Neural cell (in vitro differentiated cells): ENCODE data around the gene SMC1A. TPM values are rescaled to one million over a fixed set of nuclear protein-coding genes. Genes with fewer than 3 reads are reported as not detected.

ENCODE experiments used
- H2AFZ ChIP-seq: fragments of 200-600, 300-800 bp; sonication (generic), shearing (Covaris generic); 2 replicates; pipeline ENCODE4 v1.6.0; 2014; ENCODE audit warnings: low read depth, mild to moderate bottlenecking, antibody characterized with exemption, low read length, moderate library complexity
- H3F3A ChIP-seq: fragments of 200-600 bp; shearing (Covaris generic); 2 replicates; pipeline ENCODE4 v1.6.1; 2016; ENCODE audit warnings: mild to moderate bottlenecking, moderate library complexity, mixed read lengths, antibody characterized with exemption, low read length; ENCODE audit not compliant: insufficient read depth, poor library complexity, severe bottlenecking
- H3K27ac ChIP-seq: fragments of 200-600, 300-800 bp; sonication (generic), shearing (Covaris generic); 2 replicates; pipeline ENCODE4 v1.5.1; 2014; ENCODE audit warnings: mild to moderate bottlenecking, low read length, moderate library complexity
- H3K27me3 ChIP-seq: fragments of 300-800, 200-600 bp; sonication (generic), shearing (Covaris generic); 2 replicates; pipeline ENCODE4 v1.6.0; 2014; ENCODE audit warnings: mild to moderate bottlenecking, low read depth, low read length, moderate library complexity; ENCODE audit not compliant: insufficient read depth
- H3K36me3 ChIP-seq: fragments of 300-800, 200-600 bp; sonication (generic), shearing (Covaris generic); 2 replicates; pipeline ENCODE4 v1.5.1; 2014; ENCODE audit warnings: mild to moderate bottlenecking, antibody characterized with exemption, low read length, moderate library complexity; ENCODE audit not compliant: insufficient read depth
- H3K4me2 ChIP-seq: fragments of 300-800, 200-600 bp; sonication (generic), shearing (Covaris generic); 2 replicates; pipeline ENCODE4 v1.6.0; 2014; ENCODE audit warnings: mild to moderate bottlenecking, low read length
- H3K4me3 ChIP-seq: fragments of 300-800, 200-600 bp; sonication (generic), shearing (Covaris generic); 2 replicates; pipeline ENCODE4 v1.5.1; 2014; ENCODE audit warnings: mild to moderate bottlenecking, low read length, moderate library complexity
- H3K79me2 ChIP-seq: fragments of 200-600 bp; shearing (Covaris generic); replicated peaks from 2 replicates; pipeline ENCODE4 v1.6.0; 2014; ENCODE audit warnings: mild to moderate bottlenecking, low read length, moderate library complexity; ENCODE audit not compliant: insufficient read depth
- H3K9ac ChIP-seq: fragments of 300-800, 200-600 bp; sonication (generic), shearing (Covaris generic); 2 replicates; pipeline ENCODE4 v1.6.1; 2016; ENCODE audit warnings: mild to moderate bottlenecking, low read length, mixed read lengths
- H3K9me2 ChIP-seq: fragments of 200-600 bp; shearing (Covaris generic); 2 replicates; pipeline ENCODE4 v1.6.1; 2016; ENCODE audit warnings: mild to moderate bottlenecking, low read length, mixed read lengths; ENCODE audit not compliant: insufficient read depth
- H3K9me3 ChIP-seq: fragments of 200-600, 300-800 bp; sonication (generic), shearing (Covaris generic); 2 replicates; pipeline ENCODE4 v1.6.1; 2016; ENCODE audit warnings: mild to moderate bottlenecking, mixed run types, low read length, moderate library complexity, mixed read lengths
- H4K20me1 ChIP-seq: fragments of 200-600 bp; shearing (Covaris generic); 2 replicates; pipeline ENCODE4 v1.6.1; 2016; ENCODE audit warnings: mild to moderate bottlenecking, mixed run types; ENCODE audit not compliant: insufficient read depth
- EP300 ChIP-seq: fragments of 450-650 bp; conservative IDR thresholded peaks from 2 replicates; pipeline ENCODE4 v1.6.1; 2014; ENCODE audit warnings: antibody characterized with exemption, mild to moderate bottlenecking, moderate library complexity; ENCODE audit not compliant: poor library complexity, severe bottlenecking
- EZH2 ChIP-seq: fragments of 200-600, 300-800 bp; shearing (Covaris generic), sonication (generic); IDR thresholded peaks from 2 replicates; pipeline ENCODE4 v1.6.1; 2014; ENCODE audit warnings: antibody characterized with exemption, low read length, borderline replicate concordance, mild to moderate bottlenecking; ENCODE audit not compliant: insufficient read depth, poor library complexity, severe bottlenecking
- MXI1 ChIP-seq: fragments of 450-650 bp; conservative IDR thresholded peaks from 2 replicates; pipeline ENCODE4 v1.6.1; 2014; ENCODE audit warnings: antibody characterized with exemption, mild to moderate bottlenecking; ENCODE audit not compliant: poor library complexity, severe bottlenecking
- POLR2AphosphoS5 ChIP-seq: IDR thresholded peaks from 2 replicates; pipeline ENCODE4 v1.6.1; 2012
- RAD21 ChIP-seq: fragments of 450-650 bp; conservative IDR thresholded peaks from 2 replicates; pipeline ENCODE4 v1.6.1; 2014; ENCODE audit warnings: antibody characterized with exemption, mild to moderate bottlenecking, moderate library complexity
- SMC3 ChIP-seq: fragments of 450-650 bp; conservative IDR thresholded peaks from 2 replicates; pipeline ENCODE4 v1.6.1; 2014; ENCODE audit warnings: antibody characterized with exemption, mild to moderate bottlenecking, moderate library complexity; ENCODE audit not compliant: poor library complexity
- TAF1 ChIP-seq: IDR thresholded peaks from 2 replicates; pipeline ENCODE4 v1.6.1; 2012; ENCODE audit warnings: low read depth
- polyA plus RNA-seq: library from polyadenylated mRNA; depleted of rRNA; stranded (reverse); fragments of >200 nt; gene quantifications from 2 replicates; pipeline ENCODE4 v1.2.3, GENCODE V29; 2014
- TF ChIP-seq, protein P1 (sequence below): fragments of 450-650 bp; IDR thresholded peaks from 2 replicates; pipeline ENCODE4 v1.5.1; 2014; ENCODE audit warnings: antibody characterized with exemption, mild to moderate bottlenecking, moderate library complexity; ENCODE audit not compliant: poor library complexity, severe bottlenecking
- TF ChIP-seq, protein P2 (sequence below): IDR thresholded peaks from 2 replicates; pipeline ENCODE4 v1.6.1; 2012; ENCODE audit warnings: borderline replicate concordance

SMC1A gene
- polyA plus RNA-seq, 1 donor from 2014 or later: 11.4 TPM

DNA sequence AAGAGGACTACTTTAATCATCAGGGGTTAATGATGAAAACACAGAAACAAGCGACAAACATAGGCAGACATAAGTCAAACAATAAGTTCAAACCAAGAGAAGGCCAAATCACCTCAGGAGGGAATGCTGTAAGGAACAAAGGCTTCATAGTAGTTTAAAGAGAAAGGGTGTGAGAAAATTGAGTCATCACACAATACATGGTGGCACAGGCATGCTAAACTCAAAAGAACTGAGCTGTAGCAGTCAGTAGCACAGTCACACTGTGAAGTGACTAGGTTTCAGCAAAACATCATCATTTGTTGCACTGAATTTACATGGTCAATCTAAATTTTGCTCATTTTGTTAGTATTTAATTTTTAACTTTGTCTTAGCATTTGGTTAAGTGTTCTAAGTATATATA lies 24.2 kb downstream of the SMC1A start:
- H3K9ac ChIP-seq: no peak overlapping the region

DNA sequence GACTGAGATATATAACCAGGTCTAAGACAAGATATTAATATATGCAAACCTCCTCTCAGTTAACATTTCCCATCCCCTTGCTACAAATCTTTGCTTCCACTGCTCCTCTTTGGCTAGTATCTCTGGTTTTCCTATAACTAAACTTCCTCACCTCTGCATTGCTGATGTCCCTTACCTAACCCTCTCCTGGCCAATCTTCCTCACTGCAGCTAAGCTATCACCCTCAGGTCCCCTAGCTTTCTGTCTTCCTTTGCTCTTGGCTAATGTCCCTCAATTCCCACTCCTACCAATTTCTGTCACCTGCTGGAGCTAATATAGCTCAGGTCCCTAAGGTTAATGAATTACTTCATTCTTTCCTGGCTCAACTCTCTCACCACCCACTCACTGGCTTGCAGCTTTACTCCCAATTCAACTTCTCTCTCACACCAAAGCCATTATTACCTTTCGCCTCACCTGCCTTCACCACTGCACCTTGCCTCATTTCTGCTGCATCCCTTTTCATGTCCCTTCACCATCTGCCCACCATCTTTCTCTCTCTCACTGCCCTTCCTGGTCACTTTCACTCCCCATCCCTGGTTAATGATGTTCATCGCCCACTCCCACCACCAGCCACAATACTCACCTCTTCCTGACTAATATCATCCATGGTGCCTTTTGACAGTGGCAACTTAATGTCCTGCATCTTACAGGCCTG lies 26.7 kb downstream of the SMC1A start:
- Histone ChIP-seq H4K20me1 (no peaks in the 10 kb centered on the region), H3K36me3 (no peaks in the 10 kb centered on the region), H3K9me3 (no peaks in the 10 kb centered on the region), H3K79me2 (no peaks in the 10 kb centered on the region), H3F3A (no peaks in the 10 kb centered on the region), H3K27ac (no peak overlapping the region), H3K27me3 (no peaks in the 10 kb centered on the region), H3K9ac (no peak overlapping the region), H3K9me2 (no peaks in the 10 kb centered on the region), H3K4me2 (no peak overlapping the region), H2AFZ (no peak overlapping the region), H3K4me3 (no peak overlapping the region)
- TF ChIP-seq POLR2AphosphoS5 (no peak), EZH2 (no peak), TAF1 (no peak), SMC3 (no peak), EP300 (no peak), RAD21 (no peak), MXI1 (no peak)
- TF ChIP-seq, protein P1, sequence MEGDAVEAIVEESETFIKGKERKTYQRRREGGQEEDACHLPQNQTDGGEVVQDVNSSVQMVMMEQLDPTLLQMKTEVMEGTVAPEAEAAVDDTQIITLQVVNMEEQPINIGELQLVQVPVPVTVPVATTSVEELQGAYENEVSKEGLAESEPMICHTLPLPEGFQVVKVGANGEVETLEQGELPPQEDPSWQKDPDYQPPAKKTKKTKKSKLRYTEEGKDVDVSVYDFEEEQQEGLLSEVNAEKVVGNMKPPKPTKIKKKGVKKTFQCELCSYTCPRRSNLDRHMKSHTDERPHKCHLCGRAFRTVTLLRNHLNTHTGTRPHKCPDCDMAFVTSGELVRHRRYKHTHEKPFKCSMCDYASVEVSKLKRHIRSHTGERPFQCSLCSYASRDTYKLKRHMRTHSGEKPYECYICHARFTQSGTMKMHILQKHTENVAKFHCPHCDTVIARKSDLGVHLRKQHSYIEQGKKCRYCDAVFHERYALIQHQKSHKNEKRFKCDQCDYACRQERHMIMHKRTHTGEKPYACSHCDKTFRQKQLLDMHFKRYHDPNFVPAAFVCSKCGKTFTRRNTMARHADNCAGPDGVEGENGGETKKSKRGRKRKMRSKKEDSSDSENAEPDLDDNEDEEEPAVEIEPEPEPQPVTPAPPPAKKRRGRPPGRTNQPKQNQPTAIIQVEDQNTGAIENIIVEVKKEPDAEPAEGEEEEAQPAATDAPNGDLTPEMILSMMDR: no peak
- TF ChIP-seq, protein P2, sequence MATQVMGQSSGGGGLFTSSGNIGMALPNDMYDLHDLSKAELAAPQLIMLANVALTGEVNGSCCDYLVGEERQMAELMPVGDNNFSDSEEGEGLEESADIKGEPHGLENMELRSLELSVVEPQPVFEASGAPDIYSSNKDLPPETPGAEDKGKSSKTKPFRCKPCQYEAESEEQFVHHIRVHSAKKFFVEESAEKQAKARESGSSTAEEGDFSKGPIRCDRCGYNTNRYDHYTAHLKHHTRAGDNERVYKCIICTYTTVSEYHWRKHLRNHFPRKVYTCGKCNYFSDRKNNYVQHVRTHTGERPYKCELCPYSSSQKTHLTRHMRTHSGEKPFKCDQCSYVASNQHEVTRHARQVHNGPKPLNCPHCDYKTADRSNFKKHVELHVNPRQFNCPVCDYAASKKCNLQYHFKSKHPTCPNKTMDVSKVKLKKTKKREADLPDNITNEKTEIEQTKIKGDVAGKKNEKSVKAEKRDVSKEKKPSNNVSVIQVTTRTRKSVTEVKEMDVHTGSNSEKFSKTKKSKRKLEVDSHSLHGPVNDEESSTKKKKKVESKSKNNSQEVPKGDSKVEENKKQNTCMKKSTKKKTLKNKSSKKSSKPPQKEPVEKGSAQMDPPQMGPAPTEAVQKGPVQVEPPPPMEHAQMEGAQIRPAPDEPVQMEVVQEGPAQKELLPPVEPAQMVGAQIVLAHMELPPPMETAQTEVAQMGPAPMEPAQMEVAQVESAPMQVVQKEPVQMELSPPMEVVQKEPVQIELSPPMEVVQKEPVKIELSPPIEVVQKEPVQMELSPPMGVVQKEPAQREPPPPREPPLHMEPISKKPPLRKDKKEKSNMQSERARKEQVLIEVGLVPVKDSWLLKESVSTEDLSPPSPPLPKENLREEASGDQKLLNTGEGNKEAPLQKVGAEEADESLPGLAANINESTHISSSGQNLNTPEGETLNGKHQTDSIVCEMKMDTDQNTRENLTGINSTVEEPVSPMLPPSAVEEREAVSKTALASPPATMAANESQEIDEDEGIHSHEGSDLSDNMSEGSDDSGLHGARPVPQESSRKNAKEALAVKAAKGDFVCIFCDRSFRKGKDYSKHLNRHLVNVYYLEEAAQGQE: no peak

More for the DNA sequence above, 24.2 kb downstream of the SMC1A start:
- Histone ChIP-seq H3K9me2 (no peaks in the 10 kb centered on the region), H3F3A (no peaks in the 10 kb centered on the region), H3K9me3 (no peaks in the 10 kb centered on the region), H3K79me2 (no peaks in the 10 kb centered on the region), H3K27ac (no peak overlapping the region), H2AFZ (no peak overlapping the region), H3K36me3 (no peaks in the 10 kb centered on the region), H3K27me3 (no peaks in the 10 kb centered on the region), H4K20me1 (no peaks in the 10 kb centered on the region), H3K4me2 (no peak overlapping the region), H3K4me3 (no peak overlapping the region)
- TF ChIP-seq, protein P1: no peak
- TF ChIP-seq, protein P2: no peak
- no peak for TF ChIP-seq TAF1
- TF ChIP-seq EP300: no peak
- no peak for TF ChIP-seq EZH2
- no peak for TF ChIP-seq SMC3
- TF ChIP-seq MXI1: no peak
- no peak for TF ChIP-seq POLR2AphosphoS5
- no peak for TF ChIP-seq RAD21
